Activated gamma-delta T cell treated with anti-CD3 and anti-CD28 coated beads, Interleukin-2, amount 50 U/mL, for 16 hours (primary cell): ENCODE results near the gene CXCL9.
"Not testable (repeated sequence)": the region's sequence is repeated elsewhere in the genome, so short reads cannot be mapped to it uniquely, and the experiment has no call there.

Source experiments
- DNase-seq: peaks from one replicate; pipeline ENCODE4 v3.0.0-alpha.2; 2020; ENCODE audit warnings: low read depth

The CXCL9 gene

DNA sequence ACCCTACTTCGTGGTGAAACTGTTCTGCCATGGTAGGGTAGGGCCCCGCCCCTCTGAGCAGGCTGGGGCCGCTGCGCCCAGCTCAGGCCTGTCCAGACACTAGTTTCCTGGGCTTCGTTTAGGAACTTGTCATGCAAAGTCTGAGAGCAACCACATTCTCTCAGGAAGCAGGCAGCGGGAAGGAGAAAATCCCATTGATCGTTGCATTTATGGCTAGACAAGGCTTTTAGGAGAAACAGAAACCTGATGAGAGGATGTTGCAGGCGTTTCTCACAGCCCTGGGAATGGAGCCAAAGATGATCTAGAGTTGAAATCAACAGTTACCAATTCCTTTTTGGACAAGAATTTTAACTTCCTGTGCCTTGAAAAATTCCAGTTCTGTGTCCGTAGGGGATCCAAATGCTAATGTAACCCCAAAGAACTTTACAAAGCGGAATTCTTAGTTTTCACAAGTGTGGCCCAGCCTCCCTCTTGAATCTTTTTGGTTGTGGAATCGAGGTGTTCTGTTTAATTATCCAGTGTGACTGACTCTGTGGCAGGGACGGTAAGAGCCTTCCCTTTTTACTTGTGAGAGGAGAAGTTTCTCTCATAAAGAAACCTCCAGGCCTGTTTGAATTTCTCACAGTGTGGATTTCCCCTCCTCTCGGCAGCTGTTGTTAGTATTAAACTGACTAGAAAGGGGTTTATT, 4.5 kb upstream of the CXCL9 start:
- no peak for DNase-seq

DNA sequence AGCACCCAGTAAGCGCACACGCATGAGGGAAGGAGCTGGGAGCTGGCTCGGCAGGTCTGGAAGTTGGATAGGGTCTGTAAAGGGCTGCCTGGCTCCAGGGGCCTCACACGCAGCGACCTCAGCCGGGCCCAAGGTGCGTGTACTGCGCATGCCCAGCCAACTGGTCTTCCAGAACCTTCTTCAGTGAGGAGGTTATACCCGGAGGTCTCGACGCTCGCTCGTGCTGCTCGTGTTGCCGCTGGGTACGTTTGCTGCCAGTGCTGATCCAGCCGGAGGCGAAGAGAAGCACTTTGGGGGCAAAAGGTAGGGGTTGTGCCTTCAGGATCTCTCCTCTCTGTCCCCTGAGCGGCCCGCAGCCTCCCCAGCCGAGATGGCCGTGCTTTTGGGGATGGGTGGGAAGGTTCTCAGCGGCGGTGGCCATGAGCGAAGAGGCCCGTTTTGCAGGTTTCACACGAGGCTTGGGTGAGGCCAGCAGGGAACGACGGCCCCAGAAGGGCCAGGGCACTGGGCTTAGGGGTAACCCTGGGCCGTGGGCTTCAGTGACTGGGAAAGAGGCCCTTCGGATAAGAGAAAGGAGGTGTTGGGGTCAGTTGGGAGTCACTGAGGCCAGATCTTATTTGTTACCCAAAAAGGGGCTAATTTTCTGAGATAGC, 3.8 kb upstream of the CXCL9 start:
- no peak for DNase-seq

DNA sequence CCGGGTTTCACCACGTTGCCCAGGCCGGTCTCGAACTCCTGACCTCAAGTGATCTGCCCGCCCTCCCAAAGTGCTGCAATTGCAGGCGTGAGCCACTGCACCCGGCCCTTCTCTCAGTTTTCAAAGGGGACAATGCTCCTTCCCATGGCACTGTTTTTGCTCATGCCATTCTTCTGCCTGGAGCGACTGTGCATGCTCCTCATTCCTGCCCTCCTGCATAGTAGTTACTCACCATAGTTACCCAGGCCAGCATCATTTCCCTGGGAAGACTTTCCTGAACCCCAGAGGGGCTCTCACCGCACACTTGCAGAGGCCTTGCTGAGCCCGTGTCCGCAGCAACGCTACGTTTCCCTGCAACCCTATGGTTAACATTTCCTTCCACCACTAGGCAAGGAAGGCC, 3.3 kb upstream of the CXCL9 start:
- DNase-seq = no peak

DNA sequence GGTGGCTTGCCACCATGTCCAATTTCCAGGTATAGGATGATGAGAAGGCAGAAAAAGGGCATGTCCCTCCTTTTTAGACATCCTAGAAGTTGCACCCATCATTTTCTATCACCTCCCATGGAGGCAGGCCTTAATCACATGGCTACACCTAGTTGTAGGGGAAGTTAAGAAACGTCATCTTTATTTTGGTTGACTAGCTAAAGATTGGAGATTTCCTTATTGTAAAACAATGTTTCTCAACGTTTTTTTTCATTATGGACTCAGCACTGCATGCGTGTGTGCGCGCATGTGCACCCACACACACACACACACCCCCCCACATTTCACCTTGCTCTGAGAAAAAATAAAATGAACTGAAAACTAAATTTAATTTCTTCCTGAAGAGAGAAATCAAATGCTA, 2.0 kb upstream of the CXCL9 start:
- no peak for DNase-seq

DNA sequence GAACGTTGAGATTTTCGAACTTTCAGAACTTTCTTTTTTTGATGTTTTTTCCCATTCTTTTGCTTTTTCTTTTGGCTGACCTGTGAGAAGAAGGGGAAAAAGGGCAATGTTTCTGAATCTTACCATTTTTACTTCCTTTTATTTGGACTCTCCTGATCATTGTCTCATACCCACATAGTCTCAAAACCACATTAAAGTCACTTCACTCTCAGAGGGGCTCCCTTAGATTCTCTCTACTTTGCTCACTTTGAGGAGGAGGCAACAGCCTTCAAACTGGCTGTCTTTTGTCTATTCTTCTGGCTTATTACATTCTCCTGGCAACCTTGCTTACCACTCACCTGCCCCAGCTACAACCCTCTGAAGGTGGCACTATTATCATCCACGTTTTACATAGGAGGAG, 3.7 kb downstream of the CXCL9 start:
- DNase-seq = no peak

DNA sequence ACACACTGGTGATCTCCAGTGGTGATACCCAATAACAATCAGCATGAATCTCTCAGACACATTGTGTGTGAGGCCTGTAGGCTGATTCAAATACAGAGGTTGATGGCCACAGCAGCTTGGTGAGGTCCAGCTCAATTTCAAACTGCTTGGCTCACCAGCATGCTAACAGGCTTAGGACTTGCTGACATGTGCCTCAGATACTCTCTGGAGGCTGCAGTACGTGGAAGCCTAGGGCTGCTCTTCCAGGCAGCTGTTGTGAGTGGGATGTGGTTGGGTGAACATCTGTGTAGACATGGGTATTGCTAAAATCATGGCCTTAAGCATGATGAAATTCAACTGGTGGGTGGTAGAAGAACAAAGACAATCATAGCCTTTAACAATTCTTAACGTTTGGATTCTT, 4.3 kb downstream of the CXCL9 start:
- DNase-seq = no peak

DNA sequence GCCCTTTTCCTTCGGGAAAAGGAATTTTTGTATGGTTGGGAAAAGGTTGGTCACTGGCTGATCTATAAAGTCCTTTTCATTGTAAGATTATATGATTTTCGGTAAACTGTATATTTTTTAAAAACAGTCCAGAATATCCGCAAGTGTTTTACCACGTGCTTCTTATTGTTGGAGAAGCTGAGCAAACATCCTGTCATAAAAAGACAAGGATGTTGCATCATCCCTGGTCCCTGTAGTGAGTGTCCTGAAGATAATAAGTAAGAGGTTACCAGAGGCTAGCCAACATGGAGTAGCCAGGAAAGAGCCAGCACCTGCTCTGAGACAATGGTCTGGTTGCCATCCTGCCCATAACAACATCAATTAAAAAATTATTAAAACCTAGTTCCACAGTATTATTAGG, 5.1 kb downstream of the CXCL9 start:
- no peak for DNase-seq

DNA sequence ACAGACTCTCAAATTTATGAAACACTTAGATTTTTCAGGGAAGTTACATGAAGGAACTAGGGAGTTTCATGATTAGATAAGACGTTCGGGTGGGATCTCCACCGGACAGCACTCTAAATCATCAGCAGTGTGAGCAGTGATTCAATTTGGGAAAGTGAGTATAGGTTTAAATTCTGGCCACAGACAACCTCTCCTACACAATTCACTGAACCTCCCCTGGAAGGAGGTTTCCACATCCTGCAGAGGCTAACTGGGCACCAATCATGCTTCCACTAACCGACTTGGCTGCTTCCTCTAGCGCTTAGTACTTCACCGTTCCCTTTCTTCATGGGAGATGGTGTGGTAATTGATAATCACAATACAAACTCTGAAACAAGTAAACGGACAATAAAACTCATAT, 5.6 kb downstream of the CXCL9 start:
- DNase-seq = no peak

DNA sequence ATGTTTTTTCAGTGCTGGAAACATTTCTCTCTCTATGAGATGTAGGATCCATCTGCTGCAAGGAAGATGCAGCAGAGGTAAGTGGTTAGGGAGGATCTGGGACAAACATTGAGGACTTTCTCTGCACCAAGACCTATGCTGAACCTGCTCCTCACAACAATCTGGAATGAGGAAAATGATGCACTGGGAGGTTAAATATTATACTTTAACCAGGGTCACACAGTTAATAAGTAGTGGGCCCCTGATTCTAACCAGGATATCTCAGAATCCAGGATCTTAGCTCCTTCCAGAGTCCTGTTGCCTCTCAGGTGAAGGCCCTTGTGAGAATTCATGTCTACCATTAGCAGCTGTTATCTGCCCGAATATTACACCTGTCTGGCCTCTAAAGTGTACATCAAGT, 7.0 kb downstream of the CXCL9 start:
- no peak for DNase-seq

DNA sequence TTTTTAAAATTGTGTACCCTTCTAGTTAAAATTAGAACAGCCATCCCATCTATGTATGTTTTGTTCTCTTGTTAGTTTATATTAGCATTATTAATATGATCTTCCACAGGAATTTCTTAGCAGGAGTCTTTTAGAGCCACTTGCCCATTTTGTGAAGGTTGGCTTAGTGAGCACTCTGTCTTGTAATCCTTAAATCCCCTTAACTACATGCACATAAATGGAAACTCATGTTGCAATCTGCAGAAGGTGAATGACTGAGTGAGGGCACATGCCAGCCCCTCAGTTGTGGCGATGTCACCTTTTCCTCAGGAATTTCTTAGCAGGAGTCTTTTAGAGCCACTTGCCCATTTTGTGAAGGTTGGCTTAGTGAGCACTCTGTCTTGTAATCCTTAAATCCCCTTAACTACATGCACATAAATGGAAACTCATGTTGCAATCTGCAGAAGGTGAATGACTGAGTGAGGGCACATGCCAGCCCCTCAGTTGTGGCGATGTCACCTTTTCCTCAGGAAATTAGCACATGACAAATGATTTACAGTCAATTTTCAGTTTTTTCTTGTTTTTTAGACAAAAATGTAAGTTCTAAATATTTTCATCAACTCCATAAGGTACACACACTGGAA, 8.7 kb downstream of the CXCL9 start:
- DNase-seq = not testable (repeated sequence)

DNA sequence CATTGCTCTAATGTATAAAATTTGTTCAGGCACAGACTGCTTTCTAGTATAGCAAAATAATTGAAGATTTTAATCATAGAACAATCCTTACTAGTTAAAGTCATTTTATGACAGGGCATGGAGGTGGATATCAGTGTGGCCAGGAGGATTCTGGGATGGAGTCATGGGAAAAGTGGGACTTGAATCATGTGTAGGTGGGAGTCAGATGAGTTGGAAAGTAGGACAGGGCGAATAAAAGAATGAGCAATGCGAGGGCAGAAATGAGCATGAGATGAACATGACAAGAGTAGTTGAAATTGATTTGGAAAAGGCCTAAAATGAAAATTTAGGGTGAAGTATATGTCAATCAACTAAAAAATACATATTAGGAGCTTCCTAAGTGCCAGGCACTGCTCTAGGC, 9.4 kb downstream of the CXCL9 start:
- DNase-seq = no peak

DNA sequence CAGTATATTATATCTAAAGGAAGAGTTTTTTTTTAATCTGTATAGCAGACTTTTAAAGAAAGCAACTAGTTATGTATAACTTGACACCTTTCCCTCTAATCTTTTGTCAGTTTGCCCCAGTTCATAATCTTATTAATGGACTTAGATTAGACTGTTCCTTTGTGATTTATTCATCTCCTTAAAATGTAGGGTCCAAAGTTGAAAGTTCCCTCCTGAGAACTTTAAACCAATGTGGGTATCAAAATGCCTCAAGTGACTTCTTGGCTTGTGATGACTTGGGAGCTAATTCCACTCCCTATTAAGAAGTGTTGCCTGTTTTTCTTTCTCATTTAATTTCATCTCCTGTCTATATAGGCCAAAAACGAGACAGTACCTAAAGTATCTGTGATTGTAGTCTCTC, 10.2 kb downstream of the CXCL9 start:
- DNase-seq = no peak

DNA sequence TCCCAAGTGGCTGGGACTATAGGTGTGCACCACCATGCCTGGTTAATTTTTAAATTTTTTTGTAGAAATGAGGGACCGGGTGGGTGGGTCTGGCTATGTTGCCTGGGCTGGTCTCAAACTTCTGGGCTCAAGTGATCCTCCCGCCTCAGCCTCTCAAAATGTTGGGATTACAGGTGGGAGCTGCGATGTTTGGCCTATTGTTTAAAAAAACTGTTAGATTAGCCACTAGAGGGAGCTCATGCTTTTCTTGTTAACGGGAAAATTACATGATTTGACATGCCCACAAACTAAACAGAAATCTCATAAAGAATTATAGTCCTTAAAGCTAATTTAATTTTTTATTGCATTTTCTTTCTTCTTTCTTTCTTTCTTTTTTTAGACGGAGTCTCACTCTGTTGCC, 11.6 kb downstream of the CXCL9 start:
- no peak for DNase-seq

DNA sequence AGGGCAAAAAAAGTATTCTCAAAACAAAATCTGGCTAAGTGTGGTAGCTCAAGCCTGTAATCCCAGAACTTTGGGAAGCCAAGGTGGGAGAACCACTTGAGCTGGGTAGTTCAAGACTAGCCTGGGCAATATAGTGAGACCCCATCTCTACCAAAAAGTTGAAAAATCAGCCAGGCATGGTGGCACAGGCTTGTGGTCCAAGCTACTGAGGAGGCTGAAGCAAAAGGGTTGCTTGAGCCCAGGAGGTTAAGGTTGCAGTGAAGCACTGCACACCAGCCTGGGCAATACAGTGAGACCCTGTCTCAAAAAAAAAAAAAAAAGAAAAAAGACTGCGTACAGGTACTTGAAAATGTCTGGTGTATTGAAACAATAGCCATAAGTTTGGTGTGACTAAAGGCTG, 14.8 kb downstream of the CXCL9 start:
- no peak for DNase-seq

DNA sequence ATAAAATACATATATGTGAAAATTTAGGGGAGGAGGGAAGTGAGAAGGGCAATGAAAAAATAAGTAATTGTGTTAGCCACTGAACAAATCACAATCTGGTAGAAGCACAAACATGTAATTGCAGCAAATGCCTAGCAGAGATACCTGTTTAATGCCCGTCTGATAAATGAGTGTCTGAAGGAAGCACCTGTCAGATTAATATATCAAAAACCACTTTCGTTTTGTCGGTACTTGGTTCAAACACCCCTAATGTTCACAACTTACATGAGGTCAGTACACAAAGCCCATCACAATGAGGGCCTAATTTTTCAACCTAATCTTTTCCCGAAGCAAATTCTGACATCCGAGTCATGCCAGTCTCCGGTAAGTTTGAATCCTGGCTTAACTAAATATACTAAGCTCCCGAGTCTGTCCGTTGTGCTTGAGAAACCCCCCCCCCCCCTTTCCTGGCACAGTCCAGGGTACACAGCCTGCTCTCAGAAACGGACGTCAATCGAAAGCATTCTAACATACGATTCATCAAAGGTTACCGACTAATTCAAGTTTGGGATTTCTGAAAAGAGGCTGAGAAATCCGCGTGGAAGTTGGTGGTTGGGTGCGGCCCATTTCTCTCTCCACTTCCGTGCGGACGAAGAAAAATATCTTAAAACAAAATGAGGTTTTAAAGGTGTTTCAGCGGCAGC, 17.3 kb downstream of the CXCL9 start:
- no peak for DNase-seq

DNA sequence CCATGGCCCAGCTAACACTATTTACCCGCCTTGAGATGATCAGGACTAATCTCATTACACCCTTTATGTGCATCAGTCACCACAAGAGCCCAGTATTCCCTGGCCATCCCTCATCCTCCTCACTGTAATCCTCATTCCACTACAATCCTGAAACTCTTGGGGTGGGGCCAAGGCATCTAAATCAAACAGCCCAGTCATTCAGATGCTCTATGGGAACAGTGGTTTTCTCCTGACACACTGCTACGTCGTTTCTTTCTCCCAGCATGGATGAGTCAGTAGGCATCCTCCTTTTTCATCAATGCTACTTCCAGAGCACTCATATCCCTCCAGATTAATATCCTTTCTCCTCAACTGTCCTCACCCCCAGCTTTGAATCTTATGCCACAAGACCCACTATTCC, 22.2 kb downstream of the CXCL9 start:
- no peak for DNase-seq

DNA sequence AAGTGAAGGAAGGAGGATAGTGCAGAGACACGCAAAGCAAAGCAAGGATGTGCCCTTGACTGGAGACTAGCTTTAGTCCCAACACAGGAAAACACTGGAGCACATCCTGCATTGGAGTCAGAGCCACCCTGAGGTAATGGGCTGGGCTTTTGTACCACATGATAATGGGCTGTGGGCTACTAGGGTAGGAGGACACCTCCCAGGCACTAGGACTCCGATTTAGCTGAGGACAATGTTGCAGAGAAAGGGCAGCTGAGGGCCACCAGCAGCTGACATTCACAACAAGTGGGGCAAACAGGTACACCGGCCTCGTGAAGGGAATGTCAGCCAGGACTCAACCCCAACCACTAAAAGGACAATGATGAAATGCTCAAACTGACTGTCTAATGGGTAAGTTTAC, 26.7 kb downstream of the CXCL9 start:
- no peak for DNase-seq

DNA sequence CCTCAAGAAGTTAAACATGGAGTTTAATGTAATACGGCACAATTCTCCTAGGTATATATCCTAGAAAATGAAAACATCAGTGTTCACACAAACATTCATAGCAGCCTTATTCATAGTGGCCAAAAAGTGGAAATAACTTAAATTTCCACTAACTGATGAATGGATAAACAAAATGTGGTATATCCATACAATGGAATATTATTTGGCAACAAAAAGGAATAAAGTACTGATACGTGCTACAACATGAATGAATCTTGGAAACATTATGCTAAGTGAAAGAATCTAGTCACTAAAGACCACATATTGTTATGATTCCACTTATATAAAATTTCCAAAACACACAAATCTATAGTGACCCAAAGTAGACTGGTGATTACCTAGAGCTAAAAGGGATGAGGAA, 31.1 kb downstream of the CXCL9 start:
- DNase-seq = no peak

DNA sequence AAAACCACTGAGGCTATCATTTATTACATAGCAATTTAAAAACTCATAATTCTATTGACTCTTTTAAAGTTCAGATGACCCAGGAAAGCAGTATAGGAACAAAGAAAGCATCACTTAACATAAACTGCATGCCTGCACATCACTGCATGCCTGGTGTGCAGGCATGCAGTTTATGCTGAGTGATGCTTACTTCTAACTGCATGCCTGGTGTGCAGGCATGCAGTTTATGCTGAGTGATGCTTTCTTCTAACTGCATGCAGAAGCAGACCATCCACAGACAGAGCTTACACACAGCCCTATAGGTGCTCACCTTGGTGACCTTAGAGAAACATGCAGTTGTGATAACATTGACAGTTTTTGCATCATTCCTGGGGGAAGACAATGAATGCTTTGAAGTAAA, 33.5 kb downstream of the CXCL9 start:
- no peak for DNase-seq

DNA sequence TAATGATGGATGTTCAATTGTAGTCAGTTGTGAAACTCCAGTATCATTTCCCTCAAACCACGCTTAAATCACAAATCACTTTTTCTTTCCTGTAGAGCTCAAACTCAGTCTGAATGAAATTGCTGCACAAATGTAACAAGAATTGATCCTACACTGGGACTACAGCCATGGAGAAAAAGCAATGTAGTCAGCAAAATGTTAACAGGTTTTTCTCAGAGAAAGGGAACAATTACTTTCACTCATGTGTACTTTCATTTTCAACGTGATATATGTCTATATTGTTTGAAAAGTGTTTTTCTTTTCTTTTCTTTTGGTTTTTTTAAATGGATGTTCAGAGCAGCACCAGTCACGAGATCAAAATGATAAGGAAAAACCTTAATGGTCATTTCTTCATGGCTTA, 39.2 kb downstream of the CXCL9 start:
- DNase-seq = no peak

DNA sequence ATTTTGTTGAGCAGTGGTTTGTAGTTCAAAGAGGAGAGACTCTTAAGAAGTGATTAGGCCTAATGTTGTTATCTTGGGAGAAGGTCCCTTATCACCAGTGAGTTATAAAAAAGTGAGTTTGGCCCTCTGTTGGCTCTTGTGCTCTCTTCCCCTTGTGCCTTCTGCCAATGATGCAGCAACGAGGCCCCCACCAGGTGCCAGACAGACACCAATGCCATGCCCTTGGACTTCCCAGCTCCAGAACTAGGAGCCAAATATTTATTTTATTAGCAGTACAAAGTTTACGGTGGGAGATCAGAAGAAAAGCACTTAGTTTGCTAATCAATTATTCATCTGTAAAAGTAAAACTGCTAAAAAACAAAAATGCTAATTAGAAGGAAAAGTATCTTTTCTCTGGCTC, 43.8 kb downstream of the CXCL9 start:
- no peak for DNase-seq

DNA sequence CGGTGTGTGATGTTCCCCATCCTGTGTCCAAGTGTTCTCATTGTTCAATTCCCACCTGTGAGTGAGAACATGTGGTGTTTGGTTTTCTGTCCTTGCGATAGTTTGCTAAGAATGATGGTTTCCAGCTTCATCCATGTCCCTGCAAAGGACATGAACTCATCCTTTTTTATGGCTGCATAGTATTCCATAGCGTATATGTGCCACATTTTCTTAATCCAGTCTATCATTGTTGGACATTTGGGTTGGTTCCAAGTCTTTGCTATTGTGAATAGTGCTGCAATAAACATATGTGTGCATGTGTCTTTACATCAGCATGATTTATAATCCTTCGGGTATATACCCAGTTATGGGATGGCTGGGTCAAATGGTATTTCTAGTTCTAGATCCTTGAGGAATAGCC, 45.2 kb downstream of the CXCL9 start:
- not testable (repeated sequence) for DNase-seq

DNA sequence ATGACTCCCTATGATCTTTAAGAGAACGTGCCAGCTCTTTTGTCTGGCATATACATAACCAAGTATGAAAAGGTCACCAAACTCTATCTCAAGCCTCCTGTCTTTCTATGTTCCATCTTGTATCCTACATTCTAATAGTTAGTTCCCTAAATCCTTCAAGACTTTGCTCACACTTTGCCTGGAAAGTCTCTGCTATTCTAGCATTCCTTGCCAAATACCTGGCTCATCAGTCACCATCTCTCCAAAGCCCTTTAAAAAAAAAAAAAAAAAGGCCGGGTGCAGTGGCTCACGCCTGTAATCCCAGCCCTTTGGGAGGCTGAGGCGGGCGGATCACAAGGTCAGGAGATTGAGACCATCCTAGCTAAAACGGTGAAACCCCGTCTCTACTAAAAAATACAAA, 48.8 kb downstream of the CXCL9 start:
- not testable (repeated sequence) for DNase-seq
